SK-N-MC (cell line): Measurements from ENCODE around the gene BIK.

Experiments used
- EZH2 ChIP-seq: fragments of 200-600 bp; sonication (generic); IDR thresholded peaks from one replicate; pipeline ENCODE4 v1.6.1; 2017; ENCODE audit warnings: antibody characterized with exemption
- FOXP2 ChIP-seq: optimal IDR thresholded peaks from 2 replicates; pipeline ENCODE3; 2011; ENCODE audit warnings: mild to moderate bottlenecking, moderate library complexity; ENCODE audit not compliant: insufficient read depth; ENCODE audit errors: extremely low read length, control extremely low read depth
- POLR2AphosphoS5 ChIP-seq: IDR thresholded peaks from 2 replicates; pipeline ENCODE4 v1.6.1; 2012; ENCODE audit warnings: mild to moderate bottlenecking, low read depth, low read length, borderline replicate concordance

- TF ChIP-seq EZH2 (no peak), POLR2AphosphoS5 (no peak), FOXP2 (no peak)
Measured at GRCh38 chr22:43136255-43136654, 25.7 kb downstream of the BIK start.
